Medulla oblongata (tissue), 1 donor: ENCODE measurements around the gene GIMAP6.
"Not testable (repeated sequence)": the region's sequence is repeated elsewhere in the genome, so short reads cannot be mapped to it uniquely, and the experiment has no call there.

Source experiments
- DNase-seq: peaks from one replicate; pipeline ENCODE4 v3.0.0-alpha.2; 2015; ENCODE audit errors: extremely low spot score

GIMAP6 gene

GRCh38 chr7:150645259-150646020 is 13.3 kb upstream of the GIMAP6 start:
- DNase-seq = no peak

GRCh38 chr7:150642926-150643325 is 10.7 kb upstream of the GIMAP6 start:
- no peak for DNase-seq

- no peak for DNase-seq
These were observed 9.7 kb upstream of the GIMAP6 start for GRCh38 chr7:150641854-150642253.

- DNase-seq = no peak
These were observed 1.7 kb upstream of the GIMAP6 start for GRCh38 chr7:150633926-150634325.

GRCh38 chr7:150631084-150631826 is 930 bp downstream of the GIMAP6 start:
- no peak for DNase-seq

GRCh38 chr7:150629347-150629746 is 2.8 kb downstream of the GIMAP6 start:
- DNase-seq = no peak

GRCh38 chr7:150627959-150628358 is 4.2 kb downstream of the GIMAP6 start:
- no peak for DNase-seq

GRCh38 chr7:150626696-150627095 is 5.5 kb downstream of the GIMAP6 start:
- DNase-seq = no peak

GRCh38 chr7:150621376-150621775 is 10.8 kb downstream of the GIMAP6 start:
- no peak for DNase-seq

- DNase-seq = no peak
These were observed 11.4 kb downstream of the GIMAP6 start for GRCh38 chr7:150620617-150621371.

GRCh38 chr7:150620061-150620460 is 12.1 kb downstream of the GIMAP6 start:
- DNase-seq = no peak

- not testable (repeated sequence) for DNase-seq
These were observed 16.9 kb downstream of the GIMAP6 start for GRCh38 chr7:150615221-150615755.

GRCh38 chr7:150614426-150614825 is 17.8 kb downstream of the GIMAP6 start:
- DNase-seq = not testable (repeated sequence)

GRCh38 chr7:150613880-150614279 is 18.3 kb downstream of the GIMAP6 start:
- DNase-seq = no peak

- no peak for DNase-seq
These were observed 19.3 kb downstream of the GIMAP6 start for GRCh38 chr7:150612925-150613324.

- DNase-seq = no peak
These were observed 22.0 kb downstream of the GIMAP6 start for GRCh38 chr7:150610233-150610632.

GRCh38 chr7:150603600-150603999 is 28.6 kb downstream of the GIMAP6 start:
- not testable (repeated sequence) for DNase-seq

- no peak for DNase-seq
These were observed 36.8 kb downstream of the GIMAP6 start for GRCh38 chr7:150595361-150595760.

GRCh38 chr7:150594805-150595204 is 37.4 kb downstream of the GIMAP6 start:
- DNase-seq = no peak

- DNase-seq = no peak
These were observed 44.6 kb downstream of the GIMAP6 start for GRCh38 chr7:150587551-150587950.

GRCh38 chr7:150586785-150587152 is 45.4 kb downstream of the GIMAP6 start:
- DNase-seq = no peak
